ENCODE data around the gene C1QTNF12.
"Not testable (repeated sequence)": the region's sequence is repeated elsewhere in the genome, so short reads cannot be mapped to it uniquely, and the experiment has no call there.

The C1QTNF12 gene

GRCh38 chr1:1199961-1200875, 46.3 kb downstream of the C1QTNF12 start:
- DNase-seq (ENCODE audit: low spot score): no peak
- no peak for FAIRE-seq

GRCh38 chr1:1199141-1199960, 47.2 kb downstream of the C1QTNF12 start:
- FAIRE-seq: no peak
- DNase-seq (ENCODE audit: low spot score): no peak

- FAIRE-seq (no peak), DNase-seq (ENCODE audit: low spot score) (no peak)
These were observed 47.9 kb downstream of the C1QTNF12 start for GRCh38 chr1:1198423-1199140.

- no peak for DNase-seq (ENCODE audit: low spot score)
- no peak for FAIRE-seq
These were observed 48.7 kb downstream of the C1QTNF12 start for GRCh38 chr1:1197551-1198422.

GRCh38 chr1:1197188-1197500, 49.4 kb downstream of the C1QTNF12 start:
- FAIRE-seq (no peak), DNase-seq (ENCODE audit: low spot score) (no peak)

- DNase-seq (ENCODE audit: low spot score): no peak
- no peak for FAIRE-seq
These were observed 49.9 kb downstream of the C1QTNF12 start for GRCh38 chr1:1196431-1197187.

GRCh38 chr1:1195726-1196125, 50.8 kb downstream of the C1QTNF12 start:
- not testable (repeated sequence) for FAIRE-seq

GRCh38 chr1:1194723-1195122, 51.8 kb downstream of the C1QTNF12 start:
- no peak for FAIRE-seq
- no peak for DNase-seq (ENCODE audit: low spot score)

More at GRCh38 chr1:1195726-1196125, 50.8 kb downstream of the C1QTNF12 start:
- DNase-seq (ENCODE audit: low spot score): not testable (repeated sequence)
